ENCODE measurements around the gene CMIP. TPM values are rescaled to one million over a fixed set of nuclear protein-coding genes. Genes with fewer than 3 reads are reported as not detected.

The CMIP gene
- total RNA-seq, 3 donors from 2014 or later: 14.9 to 23.9 (median 17.6) TPM

- H3K9me3 ChIP-seq: no peaks in the 10 kb centered on the region
- H3K27me3 ChIP-seq: no peaks in the 10 kb centered on the region
- peak in 1 of 2 donors; percentile 63 for DNase-seq (ENCODE audit: low spot score in 2 of 2)
- no peaks in the 10 kb centered on the region for H3K4me1 ChIP-seq
- peak overlapping the region; percentile 27 to 61 for H3K27ac ChIP-seq
- TF ChIP-seq POLR2AphosphoS5 (IDR thresholded peaks at IDR 0.05): no peak
- TF ChIP-seq CTCF (IDR thresholded peaks at IDR 0.05): no peak
- TF ChIP-seq POLR2A (IDR thresholded peaks at IDR 0.05): no peak
- intact Hi-C loops (cut with DNase I; ENCODE audit: low total_unique reads): no loop called here
- no peaks in the 10 kb centered on the region for H3K36me3 ChIP-seq
- peak overlapping the region in 1 of 3 donors; percentile 5 for H3K4me3 ChIP-seq
Measured at GRCh38 chr16:81499576-81500380, 55.2 kb downstream of the CMIP start.

GRCh38 chr16:81500833-81501521 is 56.4 kb downstream of the CMIP start:
- Histone ChIP-seq H3K9me3 (no peaks in the 10 kb centered on the region), H3K27ac (peak overlapping the region; percentile 27 to 80), H3K27me3 (no peaks in the 10 kb centered on the region), H3K4me3 (no peak overlapping the region), H3K4me1 (no peaks in the 10 kb centered on the region), H3K36me3 (no peaks in the 10 kb centered on the region)
- TF ChIP-seq CTCF (IDR thresholded peaks at IDR 0.05) (no peak), POLR2A (IDR thresholded peaks at IDR 0.05) (no peak), POLR2AphosphoS5 (IDR thresholded peaks at IDR 0.05) (no peak)
- intact Hi-C loops (cut with DNase I; ENCODE audit: low total_unique reads): no loop called here
- peak in 1 of 2 donors; percentile 42 for DNase-seq (ENCODE audit: low spot score in 2 of 2)

GRCh38 chr16:81502396-81503070 is 57.9 kb downstream of the CMIP start:
- intact Hi-C loops (cut with DNase I; ENCODE audit: low total_unique reads): no loop called here
- no peak for DNase-seq (ENCODE audit: low spot score in 2 of 2)
- TF ChIP-seq POLR2A (IDR thresholded peaks at IDR 0.05): no peak
- Histone ChIP-seq H3K4me3 (no peak overlapping the region), H3K27me3 (no peaks in the 10 kb centered on the region), H3K9me3 (no peaks in the 10 kb centered on the region), H3K4me1 (no peaks in the 10 kb centered on the region), H3K36me3 (no peaks in the 10 kb centered on the region), H3K27ac (no peak overlapping the region)

- H3K27ac ChIP-seq: no peak overlapping the region
- no peak for TF ChIP-seq POLR2AphosphoS5 (IDR thresholded peaks at IDR 0.05)
- no peak for TF ChIP-seq POLR2A (IDR thresholded peaks at IDR 0.05)
- no peak for TF ChIP-seq CTCF (IDR thresholded peaks at IDR 0.05)
- H3K9me3 ChIP-seq: no peaks in the 10 kb centered on the region
- H3K27me3 ChIP-seq: no peaks in the 10 kb centered on the region
- peak in 1 of 2 donors; percentile 46 for DNase-seq (ENCODE audit: low spot score in 2 of 2)
- no peak overlapping the region for H3K4me3 ChIP-seq
- no peaks in the 10 kb centered on the region for H3K36me3 ChIP-seq
- intact Hi-C loops (cut with DNase I; ENCODE audit: low total_unique reads): no loop called here
- no peaks in the 10 kb centered on the region for H3K4me1 ChIP-seq
Measured at GRCh38 chr16:81505011-81505661, 60.5 kb downstream of the CMIP start.

GRCh38 chr16:81509404-81509803 is 64.8 kb downstream of the CMIP start:
- H3K27ac ChIP-seq: no peak overlapping the region
- no peak for TF ChIP-seq CTCF (IDR thresholded peaks at IDR 0.05)
- TF ChIP-seq POLR2A (IDR thresholded peaks at IDR 0.05): no peak
- TF ChIP-seq POLR2AphosphoS5 (IDR thresholded peaks at IDR 0.05): no peak
- no peaks in the 10 kb centered on the region for H3K9me3 ChIP-seq
- H3K36me3 ChIP-seq: no peaks in the 10 kb centered on the region
- H3K4me1 ChIP-seq: peaks cover 0 to 4% of the 10 kb centered on the region in 2 donors
- H3K27me3 ChIP-seq: no peaks in the 10 kb centered on the region
- H3K4me3 ChIP-seq: no peak overlapping the region
- intact Hi-C loops (cut with DNase I; ENCODE audit: low total_unique reads): no loop called here
- no peak for DNase-seq (ENCODE audit: low spot score in 2 of 2)
